Cerebellar nuclear complex (tissue), 1 donor: Measurements from ENCODE around the gene NIPA2.
A peak's percentile ranks its signal among the peaks of the same experiment; 100 is the strongest.
"Not testable (repeated sequence)": the region's sequence is repeated elsewhere in the genome, so short reads cannot be mapped to it uniquely, and the experiment has no call there.

ENCODE experiments used
- DNase-seq, 2 experiments: peaks; one replicate each; lab custom pipeline; 2025; lab: John Stamatoyannopoulos, UW

The NIPA2 gene

DNA sequence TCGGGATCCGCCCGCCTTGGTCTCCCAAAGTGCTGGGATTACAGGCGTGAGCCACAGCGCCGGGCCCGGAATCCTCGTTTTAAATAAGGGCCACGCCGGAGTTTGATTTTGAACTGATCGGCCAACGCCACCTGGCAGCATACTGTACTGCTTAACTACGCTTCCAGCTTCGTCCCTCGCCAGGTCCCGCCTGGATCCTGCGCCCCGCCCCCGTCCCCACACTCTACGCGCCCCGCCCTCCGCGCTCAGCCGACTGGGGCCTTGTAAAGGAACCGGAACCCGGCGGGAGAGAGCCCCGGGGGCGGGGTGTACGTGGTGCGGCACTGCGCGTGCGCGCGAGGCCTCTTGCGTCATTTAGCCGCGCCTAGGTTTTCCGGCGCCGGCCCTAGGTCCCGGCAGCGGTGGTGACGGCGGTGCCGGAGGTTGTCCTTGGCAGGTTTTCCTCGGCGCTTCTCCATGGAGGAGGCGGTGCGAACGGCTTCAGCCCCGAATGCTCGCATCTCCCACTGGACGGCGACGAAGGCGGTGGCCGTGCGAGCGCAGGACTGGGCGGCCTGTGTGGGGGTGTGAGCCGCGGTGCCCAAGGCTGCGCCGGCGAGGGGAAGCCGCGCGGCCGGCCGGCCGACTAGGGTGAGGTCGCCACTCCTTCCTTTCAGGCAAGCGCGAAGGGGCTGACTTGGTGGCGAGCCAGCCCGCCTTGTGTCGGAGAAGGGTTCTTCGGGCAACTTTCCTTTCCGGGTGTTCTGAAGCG is at the start of gene NIPA2:
Gene NIPA2 (plus strand): TSS at position 375 of the 751 bp plus-strand sequence. CDS start 13,066 bp downstream, outside the sequence.
- DNase-seq: peak; percentile 75 to 87

DNA sequence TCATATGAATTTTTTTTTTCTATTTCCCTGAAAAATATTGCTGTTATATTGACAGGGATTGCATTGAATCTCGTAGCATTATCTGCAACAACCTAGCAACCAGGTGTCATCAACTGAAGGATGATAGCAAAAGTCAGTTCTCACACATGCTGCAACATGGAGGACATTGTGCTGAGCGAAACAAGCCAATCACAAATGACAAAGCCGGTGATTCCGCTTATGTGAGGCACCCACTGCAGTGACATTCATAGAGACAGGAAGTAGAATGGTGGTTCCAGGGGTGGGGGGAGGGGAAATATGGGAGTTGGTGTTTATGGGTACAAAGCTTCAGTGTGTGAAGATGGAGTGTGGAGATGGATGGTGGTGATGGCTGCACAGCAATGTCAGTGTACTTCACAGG is 44.4 kb upstream of the NIPA2 start:
- no peak for DNase-seq

DNA sequence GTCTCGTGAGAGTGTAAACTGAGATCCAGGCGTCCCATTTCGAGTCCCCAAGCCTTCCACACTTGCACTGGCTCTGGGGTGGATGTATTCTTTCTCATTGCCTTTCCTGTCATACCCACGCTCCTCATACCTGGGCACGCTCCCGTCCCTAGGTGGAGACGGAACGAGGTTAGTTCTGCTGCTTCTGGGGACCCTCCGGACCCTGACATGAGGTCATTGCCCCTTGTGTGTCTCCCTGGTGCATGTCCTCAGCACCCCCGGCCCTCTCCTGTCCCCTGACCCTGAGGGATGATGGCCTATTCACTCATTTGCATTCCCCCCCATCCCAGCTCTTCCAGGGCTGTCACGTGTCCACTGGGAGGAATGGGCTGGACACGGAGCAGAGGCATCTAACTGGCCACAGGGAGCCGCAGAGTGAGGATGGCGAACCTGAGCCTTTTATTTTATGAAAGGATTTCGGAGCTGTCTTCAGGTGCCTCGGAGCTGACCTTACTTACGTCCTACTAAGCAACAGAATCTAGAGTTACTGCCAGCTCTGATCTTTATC is 43.8 kb upstream of the NIPA2 start:
- DNase-seq: no peak

DNA sequence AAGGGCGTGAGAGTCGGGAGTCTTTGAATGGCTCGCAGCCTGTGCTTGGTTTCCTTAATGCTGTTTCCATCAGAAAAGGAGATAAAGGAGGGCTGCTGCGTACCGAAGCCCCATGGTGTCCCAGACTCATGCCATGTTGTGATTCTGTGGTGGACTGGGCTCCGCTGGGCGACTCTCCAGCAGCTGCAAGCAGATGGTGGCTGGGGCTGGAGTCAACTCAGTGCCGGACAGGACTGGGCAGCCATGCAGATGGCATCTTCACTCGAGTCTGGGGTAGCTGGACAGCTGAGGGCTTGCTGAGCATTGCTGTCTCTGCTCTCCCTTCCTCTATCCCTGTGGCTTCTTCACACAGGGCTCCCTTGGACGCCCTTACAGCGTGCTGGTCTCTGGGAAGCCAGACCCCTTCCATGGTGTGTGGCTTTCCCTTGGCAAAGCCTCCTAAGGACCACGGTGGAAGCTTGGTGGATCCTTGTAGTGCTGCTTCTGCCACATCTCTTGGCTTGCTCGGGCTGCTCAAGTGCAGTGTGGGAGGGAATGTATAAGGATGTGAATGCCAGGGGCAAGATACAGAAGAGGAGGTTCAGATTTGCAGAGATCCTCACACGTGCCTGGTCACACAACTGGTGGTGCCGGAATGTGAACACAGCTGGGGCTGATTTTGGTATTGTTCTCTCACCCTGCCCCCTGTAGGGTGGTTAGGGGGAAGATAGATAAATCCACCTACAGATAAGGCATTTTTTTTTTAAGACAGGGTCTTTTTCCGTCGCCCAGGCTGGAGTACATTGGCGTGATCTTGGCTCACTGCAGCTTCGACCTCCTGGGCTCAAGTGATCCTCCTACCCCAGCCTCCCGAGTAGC is 43.0 kb upstream of the NIPA2 start:
- DNase-seq: no peak

DNA sequence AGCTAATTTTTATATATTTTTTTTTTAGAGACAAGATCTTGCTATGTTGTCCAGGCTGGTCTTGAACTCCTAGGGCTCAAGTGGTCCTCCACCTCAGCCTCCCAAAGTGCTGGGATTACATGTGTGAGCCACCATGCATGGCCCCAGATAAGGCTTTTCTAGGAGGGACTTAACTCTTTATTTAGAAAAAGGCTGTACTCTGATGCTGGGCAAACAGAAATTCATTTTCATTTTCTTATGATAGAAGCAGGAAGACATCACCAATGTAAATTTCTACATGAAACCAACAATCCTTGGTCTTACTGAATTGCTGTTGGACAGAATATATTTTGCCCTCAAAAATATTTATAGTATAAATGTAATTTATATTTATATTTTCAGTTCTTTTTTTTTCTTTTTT is 42.4 kb upstream of the NIPA2 start:
- no peak for DNase-seq

DNA sequence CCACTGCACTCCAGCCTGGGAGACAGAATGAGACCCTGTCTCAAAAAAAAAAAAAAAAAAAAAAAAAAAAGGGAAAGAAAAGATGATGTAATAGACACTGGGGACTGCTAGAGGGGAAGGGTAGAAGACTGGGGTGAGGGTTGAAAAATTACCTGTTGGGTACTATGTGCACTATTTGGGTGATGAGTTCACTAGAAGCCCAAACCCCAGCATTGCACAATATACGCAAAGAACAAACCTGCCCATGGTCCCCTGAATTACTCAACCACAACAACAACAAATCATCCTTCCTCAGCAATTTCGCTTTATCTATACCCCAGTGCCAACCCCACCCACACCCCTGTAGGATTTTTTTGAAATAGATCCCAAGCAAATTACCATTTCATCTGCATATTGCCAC is 38.6 kb upstream of the NIPA2 start:
- DNase-seq: no peak

DNA sequence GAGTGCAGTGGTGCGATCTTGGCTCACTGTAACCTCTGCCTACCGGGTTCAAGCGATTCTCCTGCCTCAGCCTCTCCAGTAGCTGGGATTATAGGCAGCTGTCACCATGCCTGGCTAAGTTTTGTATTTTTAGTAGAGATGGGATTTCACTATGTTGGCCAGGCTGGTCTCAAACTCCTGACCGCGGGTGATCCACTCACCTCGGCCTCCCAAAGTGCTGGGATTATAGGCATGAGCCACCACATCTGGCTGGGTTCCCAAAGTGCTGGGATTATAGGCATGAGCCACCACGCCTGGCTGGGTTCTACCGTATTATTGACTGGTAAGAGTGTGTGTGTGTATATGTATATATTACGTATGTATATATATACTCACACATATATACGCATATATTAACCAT is 35.5 kb upstream of the NIPA2 start:
- DNase-seq: not testable (repeated sequence)

DNA sequence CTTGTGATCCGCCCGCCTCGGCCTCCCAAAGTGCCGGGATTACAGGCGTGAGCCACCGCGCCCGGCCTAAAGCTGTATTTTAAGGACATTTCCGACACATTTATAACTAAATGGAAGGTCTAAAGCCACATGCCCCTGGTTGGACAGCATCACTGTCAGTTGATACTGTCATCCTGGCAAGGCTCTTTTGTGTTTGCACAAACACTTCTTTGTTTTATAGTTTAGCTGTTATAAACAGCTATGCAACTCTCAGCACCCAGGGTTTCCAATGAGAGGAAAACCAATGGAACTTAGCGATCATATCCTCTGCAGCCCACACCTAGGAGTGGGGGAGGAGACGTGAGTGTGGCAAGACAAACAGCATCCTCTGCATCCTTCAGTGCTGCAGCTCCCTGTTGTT is 32.3 kb upstream of the NIPA2 start:
- no peak for DNase-seq

DNA sequence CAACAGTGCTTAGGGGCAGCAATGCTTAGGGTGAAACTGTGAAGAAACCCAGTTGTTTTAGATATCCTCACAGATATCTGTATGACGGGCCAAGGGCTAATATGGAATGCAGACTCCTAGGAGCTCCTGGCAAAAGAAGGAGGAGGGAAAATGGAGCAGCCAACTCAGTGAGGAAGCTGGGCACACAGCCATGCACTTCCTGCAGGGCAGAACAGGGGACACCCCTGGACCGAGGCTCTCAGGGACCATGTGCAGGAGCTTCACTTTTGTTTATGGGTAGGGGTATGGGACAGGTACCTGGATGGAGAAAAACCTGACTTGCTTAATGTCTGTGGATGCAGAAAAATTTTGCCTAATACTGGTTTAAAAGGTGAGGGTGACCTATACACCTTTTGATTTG is 31.8 kb upstream of the NIPA2 start:
- no peak for DNase-seq

DNA sequence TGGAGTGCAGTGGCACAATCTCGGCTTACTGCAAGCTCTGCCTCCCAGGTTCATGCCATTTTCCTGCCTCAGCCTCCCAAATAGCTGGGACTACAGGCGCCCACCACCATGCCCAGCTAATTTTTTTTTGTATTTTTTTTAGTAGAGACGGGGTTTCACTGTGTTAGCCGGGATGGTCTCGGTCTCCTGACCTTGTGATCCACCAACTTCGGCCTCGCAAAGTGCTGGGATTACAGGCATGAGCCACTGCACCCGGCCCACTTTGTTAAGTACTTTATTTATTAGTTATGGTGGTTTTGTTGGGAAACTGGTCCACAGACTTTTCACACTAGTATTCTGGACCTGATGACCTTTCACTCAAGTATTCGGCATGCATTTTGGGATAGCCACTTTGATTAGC is 30.6 kb upstream of the NIPA2 start:
- not testable (repeated sequence) for DNase-seq

DNA sequence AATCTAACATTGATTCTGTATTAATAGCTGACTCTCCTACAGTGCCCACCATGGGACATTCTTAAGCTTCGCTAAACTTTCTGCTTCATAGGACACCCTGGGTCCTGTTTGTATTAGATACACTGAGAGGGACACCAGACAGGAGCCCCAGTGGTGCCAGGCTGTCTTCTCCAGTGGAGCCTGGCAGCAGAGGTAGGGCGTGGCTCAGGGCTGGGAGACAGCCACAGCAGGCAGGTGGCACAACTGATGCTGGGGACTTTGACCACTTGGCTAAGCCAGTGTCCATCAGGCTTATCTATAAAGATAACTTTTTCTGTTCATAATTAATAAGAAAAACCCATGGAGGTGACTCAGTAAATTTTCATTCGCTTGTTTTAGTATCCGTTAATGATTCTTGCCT is 30.2 kb upstream of the NIPA2 start:
- no peak for DNase-seq

DNA sequence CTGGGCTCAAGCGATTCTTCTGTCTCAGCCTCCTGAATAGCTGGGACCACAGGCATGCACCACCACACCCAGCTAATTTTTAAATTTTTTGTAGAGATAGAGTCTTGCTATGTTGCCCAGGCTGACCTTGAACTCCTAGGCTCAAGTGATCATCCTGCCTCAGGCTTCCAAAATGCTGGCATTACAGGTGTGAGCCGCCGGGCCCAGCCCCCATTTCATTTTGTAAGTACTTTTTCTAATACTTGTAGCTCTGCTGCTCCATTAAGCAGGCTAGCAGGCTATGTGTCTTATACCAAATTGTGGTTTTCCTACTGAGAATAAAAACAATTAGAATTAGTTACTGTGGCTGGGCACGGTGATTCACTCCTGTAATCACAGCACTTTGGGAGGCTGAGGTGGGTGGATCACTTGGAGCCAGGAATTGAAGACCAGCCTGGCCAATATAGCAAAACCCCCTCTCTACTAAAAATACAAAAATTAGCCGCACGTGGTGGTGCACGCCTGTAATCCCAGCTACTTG is 29.6 kb upstream of the NIPA2 start:
- no peak for DNase-seq

DNA sequence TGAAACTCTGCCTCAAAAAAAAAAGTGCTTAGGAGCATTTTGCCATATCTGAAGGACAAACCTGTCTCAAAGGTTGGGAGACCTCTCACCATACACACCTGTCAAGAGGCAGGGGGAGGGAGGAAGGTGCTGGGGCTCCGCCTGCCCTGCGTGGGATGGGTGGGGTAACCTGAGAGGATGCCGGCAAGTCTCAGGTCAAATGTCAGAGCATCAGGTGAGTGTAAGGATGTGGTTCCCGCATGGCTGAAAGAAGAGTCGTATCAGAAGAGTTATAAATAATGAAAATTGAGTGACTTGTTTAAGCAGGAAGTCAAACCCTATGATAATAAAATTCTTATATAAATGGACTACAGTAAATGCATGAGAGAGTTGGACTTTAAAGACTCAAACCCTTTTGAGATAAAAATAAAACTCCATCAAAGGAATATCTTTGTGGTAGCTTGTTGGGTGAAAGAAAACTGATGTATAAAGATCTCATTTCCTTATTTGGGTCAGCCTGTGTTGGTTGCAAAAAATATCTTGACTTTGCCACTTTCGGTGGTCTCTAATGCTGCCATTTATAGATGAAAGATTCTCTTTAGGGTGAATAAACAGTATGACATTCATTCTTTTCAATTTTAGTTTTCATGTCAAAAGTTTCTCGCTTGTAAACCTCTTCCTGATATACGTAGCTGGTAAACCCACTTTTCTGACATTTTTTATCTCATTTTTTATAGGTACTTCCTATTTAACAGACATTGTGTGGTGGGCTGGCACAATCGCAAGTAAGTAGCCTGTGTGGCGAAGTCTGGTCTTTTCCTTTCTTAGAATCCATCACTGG is 28.2 kb upstream of the NIPA2 start:
- DNase-seq: no peak

DNA sequence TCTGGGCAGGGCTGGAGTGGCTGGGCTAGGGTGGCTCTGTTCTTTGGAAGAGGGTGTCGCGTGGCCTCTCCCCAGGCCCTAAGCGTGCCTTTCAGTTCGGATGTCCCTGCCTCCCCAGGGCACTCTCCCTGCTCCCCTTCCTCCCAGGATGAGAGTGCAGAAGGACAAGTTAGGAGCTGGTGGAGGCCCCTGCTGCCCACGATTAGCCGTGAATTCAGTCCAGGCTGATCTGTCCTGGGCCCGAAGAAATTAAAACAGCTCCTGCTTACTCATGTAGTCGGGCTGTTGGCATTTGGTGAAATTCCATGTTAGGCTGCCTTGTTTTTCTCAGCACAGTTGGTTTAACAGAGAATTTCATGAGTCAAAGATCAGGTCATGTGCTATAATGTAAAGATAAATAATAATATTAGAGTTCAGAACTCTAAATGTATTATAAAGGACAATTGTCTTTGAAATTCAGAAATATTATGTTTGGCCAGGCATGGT is 27.6 kb upstream of the NIPA2 start:
- no peak for DNase-seq

DNA sequence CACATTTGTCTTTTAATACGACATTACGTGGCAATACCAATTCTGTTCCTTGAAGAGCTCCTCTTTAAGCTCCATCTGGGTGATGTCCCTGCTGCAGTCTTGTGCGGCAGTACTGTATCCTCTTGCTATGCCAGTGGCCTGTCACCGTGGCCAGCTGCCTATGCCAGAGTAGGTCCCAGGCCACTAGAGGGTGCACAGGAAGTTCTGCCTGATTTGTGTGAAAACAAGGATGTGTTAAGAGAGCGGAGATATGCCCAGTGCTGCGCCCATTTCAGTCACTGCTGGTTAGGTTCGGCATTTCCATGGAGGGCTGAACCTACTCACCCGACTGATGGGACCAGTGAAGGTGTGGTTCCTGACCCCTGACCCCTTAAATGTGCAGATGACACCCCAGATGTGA is 26.8 kb upstream of the NIPA2 start:
- no peak for DNase-seq

DNA sequence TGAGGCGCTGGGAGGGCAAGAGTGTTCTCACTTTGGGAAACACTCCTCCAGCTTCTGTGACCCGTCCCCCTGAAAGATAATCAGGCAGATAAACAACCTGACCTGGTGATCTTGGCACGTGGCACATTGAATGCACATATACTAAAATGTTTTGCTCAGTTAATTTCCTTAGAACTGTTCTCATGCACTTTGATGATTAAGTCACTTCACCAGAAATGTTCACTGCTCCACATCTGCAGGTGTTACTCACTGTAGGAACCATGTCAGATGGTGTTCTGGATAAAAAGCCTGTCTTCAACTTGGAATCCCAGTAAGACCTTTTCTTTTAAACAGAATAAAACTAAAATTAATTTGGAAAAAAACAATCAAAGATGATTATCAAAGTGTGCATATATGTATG is 24.6 kb upstream of the NIPA2 start:
- no peak for DNase-seq

DNA sequence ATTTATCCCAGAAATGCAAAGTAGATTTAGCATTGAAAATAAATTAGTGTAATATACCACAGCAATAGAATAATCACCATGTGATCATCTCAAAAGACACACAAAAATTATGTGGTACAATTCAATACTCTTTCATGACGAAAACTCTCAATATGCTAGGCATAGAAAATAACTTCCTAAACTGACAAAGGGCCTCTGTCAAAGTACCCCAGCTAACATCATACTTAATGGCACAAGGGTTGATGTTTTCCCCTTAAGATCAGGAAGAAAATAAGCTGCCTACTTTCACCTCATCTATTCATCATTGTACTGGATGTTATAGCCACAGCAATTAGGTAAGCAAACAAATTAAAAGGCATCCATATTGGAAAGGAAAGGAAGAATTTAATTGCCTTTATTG is 22.7 kb upstream of the NIPA2 start:
- no peak for DNase-seq

DNA sequence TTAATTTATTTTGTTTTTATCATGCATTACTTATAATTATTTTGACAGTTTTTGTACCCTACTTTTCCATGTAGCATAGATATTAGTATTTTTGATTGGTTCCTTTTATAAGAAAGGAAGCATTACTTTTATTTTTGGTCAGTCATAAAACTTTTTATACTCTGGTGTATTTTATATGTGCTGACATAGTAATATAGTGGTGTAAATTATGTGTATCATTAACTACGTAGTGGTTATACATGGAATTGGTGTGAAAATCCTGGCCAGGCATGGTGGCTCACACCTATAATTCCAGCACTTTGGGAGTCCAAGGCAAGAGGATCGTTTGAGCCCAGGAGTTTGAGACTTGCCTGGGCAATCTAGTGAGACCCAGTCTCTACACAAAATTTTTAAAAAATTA is 18.8 kb upstream of the NIPA2 start:
- DNase-seq: no peak

DNA sequence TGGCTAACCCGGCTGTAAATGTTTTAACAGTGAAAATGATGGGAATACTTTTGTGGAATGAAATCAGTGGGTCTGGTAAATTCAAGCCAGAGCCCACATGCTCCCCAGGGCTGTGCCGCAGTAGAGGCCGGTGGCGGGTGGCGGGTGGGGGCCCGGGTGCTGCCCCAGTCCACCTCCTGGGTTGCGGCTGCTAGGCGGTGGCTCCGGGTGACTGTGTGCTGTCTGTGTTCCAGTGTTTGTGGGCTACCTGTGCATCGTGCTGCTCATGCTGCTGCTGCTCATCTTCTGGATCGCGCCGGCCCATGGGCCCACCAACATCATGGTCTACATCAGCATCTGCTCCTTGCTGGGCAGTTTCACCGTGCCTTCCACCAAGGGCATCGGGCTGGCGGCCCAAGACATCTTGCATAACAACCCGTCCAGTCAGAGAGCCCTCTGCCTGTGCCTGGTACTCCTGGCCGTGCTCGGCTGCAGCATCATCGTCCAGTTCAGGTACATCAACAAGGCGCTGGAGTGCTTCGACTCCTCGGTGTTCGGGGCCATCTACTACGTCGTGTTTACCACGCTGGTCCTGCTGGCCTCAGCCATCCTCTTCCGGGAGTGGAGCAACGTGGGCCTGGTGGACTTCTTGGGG is 14.9 kb upstream of the NIPA2 start:
- no peak for DNase-seq

DNA sequence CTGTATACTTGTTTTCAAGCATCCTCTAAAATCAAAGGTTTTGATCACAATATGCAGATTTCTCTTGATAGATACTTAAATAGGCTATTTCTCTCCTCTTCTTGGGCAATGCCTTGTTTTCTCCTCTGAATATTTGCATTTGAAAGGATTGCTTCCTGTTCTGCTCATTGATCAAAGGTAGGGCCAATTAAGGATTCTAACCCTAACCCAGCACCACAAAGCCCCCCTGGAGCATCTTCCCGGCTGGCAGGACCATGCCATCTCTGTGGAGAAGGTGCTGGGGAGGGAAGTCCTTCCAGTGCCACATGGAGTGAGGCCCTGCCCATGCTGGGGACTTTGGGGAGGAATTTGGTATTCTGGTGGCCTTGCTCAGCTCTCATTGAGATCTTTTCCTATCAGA is 11.3 kb upstream of the NIPA2 start:
- no peak for DNase-seq

DNA sequence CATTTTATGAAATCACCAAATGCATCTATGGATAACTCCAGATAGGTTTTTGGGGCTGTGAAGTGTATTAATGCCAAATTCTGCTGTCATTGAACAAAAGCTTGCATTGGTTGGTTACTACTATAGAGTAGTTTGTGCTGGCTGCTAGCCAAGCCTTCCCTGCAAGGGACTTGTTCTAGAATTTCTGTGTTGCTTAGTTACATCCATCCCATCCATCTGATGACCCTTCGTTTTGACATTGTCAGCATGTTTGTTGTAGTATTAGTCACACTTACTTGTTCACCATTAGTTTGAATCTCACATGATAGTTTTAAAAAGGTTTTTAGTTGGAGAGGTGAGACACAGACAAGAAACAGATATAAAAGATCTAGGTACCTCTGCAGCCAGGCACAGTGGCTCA is 7.0 kb upstream of the NIPA2 start:
- no peak for DNase-seq
